HL-60 (cell line): ENCODE data around the gene RETREG2.

Source experiments
- POLR2AphosphoS5 ChIP-seq: IDR thresholded peaks from 2 replicates; pipeline ENCODE4 v1.6.1; 2012; ENCODE audit warnings: low read depth
- SPI1 ChIP-seq: IDR thresholded peaks from 2 replicates; pipeline ENCODE4 v1.6.1; 2012; ENCODE audit warnings: low read depth, mild to moderate bottlenecking, borderline replicate concordance
- TF ChIP-seq, protein P1 (sequence below): IDR thresholded peaks from one replicate; pipeline ENCODE4 v1.5.1; 2011; ENCODE audit warnings: low read length, control low read depth, inconsistent platforms; ENCODE audit not compliant: insufficient read depth
- TF ChIP-seq, protein P2 (sequence below): IDR thresholded peaks from 2 replicates; pipeline ENCODE4 v1.6.1; 2012; ENCODE audit warnings: low read depth; ENCODE audit not compliant: insufficient replicate concordance

DNA sequence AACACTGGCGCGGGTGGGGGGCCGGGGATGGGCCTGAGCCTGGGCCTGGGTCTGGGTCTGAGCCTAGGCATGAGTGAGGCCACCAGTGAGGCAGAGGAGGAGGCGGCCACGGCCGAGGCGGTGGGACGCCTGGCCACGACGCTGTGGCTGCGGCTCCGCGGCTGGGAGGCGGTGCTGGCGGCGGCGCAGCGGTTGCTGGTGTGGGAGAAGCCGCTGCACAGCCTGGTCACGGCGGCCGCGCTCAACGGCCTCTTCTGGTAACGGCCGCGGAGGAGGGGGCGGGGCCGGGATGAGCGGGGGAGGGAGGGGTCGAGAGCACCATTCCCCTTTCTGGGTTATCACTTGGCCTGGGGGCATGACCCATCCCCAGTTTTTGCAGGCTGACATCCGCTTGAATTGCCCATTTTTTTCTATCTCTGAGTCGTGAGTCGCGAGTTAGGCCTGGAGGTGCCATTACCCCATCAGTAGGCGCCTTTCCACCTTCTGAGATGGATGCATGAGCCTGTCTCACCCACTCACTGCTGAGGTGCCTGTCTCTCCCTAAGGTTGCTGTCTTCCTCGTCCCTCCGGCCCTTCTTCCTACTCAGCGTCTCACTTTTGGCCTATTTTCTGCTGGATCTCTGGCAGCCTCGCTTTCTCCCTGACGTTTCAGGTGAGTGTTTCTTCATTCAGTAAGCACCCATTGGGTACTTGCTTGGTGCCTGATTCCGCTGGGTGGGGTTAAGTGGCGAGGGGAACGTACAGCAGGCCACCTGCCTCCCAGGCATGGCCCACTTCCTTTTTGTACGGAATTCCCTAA is 501 bp downstream of the RETREG2 start:
- TF ChIP-seq, protein P1, sequence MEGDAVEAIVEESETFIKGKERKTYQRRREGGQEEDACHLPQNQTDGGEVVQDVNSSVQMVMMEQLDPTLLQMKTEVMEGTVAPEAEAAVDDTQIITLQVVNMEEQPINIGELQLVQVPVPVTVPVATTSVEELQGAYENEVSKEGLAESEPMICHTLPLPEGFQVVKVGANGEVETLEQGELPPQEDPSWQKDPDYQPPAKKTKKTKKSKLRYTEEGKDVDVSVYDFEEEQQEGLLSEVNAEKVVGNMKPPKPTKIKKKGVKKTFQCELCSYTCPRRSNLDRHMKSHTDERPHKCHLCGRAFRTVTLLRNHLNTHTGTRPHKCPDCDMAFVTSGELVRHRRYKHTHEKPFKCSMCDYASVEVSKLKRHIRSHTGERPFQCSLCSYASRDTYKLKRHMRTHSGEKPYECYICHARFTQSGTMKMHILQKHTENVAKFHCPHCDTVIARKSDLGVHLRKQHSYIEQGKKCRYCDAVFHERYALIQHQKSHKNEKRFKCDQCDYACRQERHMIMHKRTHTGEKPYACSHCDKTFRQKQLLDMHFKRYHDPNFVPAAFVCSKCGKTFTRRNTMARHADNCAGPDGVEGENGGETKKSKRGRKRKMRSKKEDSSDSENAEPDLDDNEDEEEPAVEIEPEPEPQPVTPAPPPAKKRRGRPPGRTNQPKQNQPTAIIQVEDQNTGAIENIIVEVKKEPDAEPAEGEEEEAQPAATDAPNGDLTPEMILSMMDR: no peak
- TF ChIP-seq POLR2AphosphoS5: 0 out of 2 replicates have a peak, but pooled peaks have one; percentile 16
- TF ChIP-seq, protein P2, sequence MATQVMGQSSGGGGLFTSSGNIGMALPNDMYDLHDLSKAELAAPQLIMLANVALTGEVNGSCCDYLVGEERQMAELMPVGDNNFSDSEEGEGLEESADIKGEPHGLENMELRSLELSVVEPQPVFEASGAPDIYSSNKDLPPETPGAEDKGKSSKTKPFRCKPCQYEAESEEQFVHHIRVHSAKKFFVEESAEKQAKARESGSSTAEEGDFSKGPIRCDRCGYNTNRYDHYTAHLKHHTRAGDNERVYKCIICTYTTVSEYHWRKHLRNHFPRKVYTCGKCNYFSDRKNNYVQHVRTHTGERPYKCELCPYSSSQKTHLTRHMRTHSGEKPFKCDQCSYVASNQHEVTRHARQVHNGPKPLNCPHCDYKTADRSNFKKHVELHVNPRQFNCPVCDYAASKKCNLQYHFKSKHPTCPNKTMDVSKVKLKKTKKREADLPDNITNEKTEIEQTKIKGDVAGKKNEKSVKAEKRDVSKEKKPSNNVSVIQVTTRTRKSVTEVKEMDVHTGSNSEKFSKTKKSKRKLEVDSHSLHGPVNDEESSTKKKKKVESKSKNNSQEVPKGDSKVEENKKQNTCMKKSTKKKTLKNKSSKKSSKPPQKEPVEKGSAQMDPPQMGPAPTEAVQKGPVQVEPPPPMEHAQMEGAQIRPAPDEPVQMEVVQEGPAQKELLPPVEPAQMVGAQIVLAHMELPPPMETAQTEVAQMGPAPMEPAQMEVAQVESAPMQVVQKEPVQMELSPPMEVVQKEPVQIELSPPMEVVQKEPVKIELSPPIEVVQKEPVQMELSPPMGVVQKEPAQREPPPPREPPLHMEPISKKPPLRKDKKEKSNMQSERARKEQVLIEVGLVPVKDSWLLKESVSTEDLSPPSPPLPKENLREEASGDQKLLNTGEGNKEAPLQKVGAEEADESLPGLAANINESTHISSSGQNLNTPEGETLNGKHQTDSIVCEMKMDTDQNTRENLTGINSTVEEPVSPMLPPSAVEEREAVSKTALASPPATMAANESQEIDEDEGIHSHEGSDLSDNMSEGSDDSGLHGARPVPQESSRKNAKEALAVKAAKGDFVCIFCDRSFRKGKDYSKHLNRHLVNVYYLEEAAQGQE: no peak
- peak; percentile 13; the same call in 1 of the 2 replicates for TF ChIP-seq SPI1
